Panc1 (cell line): ENCODE measurements around the gene SCG3. TPM values are rescaled to one million over a fixed set of nuclear protein-coding genes. Genes with fewer than 3 reads are reported as not detected.

ENCODE experiments used
- ATAC-seq: fragments of 200-7000 bp; cut with Tn5 transposase; 2 replicates; pipeline ENCODE4 v1.9.1; 2020; ENCODE audit warnings: mild to moderate bottlenecking, moderate library complexity
- BruUV-seq: library from RNA; stranded (reverse); fragments of 400-500 nt; replicated peaks from 2 replicates; lab custom pipeline; 2021; lab: Mats Ljungman, UMichigan
- CTCF ChIA-PET: fragments of 300-600 bp; sonication (Branson Sonifier 250); formaldehyde crosslinking; loops from one replicate; lab custom pipeline; 2022; ENCODE audit warnings: antibody characterized with exemption; lab: Charles Lee
- POLR2A ChIA-PET: fragments of 300-600 bp; sonication (Branson Sonifier 250); formaldehyde crosslinking; loops from one replicate; lab custom pipeline; 2022; ENCODE audit warnings: antibody characterized with exemption; lab: Charles Lee
- DNase-seq: peaks from one replicate; pipeline ENCODE4 v3.0.0-alpha.2; 2010; ENCODE audit warnings: low read depth, low spot score
- H3K27ac ChIP-seq: 2 replicates; pipeline ENCODE4 v1.5.1; 2011; ENCODE audit warnings: mild to moderate bottlenecking, low read length, inconsistent platforms
- H3K27me3 ChIP-seq: fragments of 200-500 bp; sonication (Bioruptor generic); 2 replicates; pipeline ENCODE4 v1.6.0; 2014; ENCODE audit warnings: low read length, inconsistent platforms; ENCODE audit not compliant: control insufficient read depth, insufficient read depth
- H3K36me3 ChIP-seq: fragments of 200-500 bp; sonication (Bioruptor generic); 2 replicates; pipeline ENCODE4 v1.5.1; 2014; ENCODE audit warnings: inconsistent platforms, mild to moderate bottlenecking, low read length, moderate library complexity; ENCODE audit not compliant: control insufficient read depth, insufficient read depth
- H3K4me1 ChIP-seq: 2 replicates; pipeline ENCODE4 v1.5.1; 2011; ENCODE audit warnings: inconsistent platforms, mild to moderate bottlenecking, low read length, moderate library complexity; ENCODE audit not compliant: control insufficient read depth, insufficient read depth
- H3K4me3 ChIP-seq, 2 experiments: 2 replicates each; pipeline ENCODE4 v1.5.1; 2011 to 2012; ENCODE audit warnings: low read depth in 2 of 2, low read length in 2 of 2, mild to moderate bottlenecking in 2 of 2, inconsistent platforms in 1 of 2, moderate library complexity in 1 of 2
- H3K9me3 ChIP-seq: fragments of 200-500 bp; sonication (Bioruptor generic); 2 replicates; pipeline ENCODE4 v1.5.1; 2014; ENCODE audit warnings: low read depth, mild to moderate bottlenecking, inconsistent platforms, low read length, moderate library complexity; ENCODE audit not compliant: control insufficient read depth, insufficient read depth
- CTCF ChIP-seq: fragments of 450-650 bp; IDR thresholded peaks from 2 replicates; pipeline ENCODE4 v1.5.1; 2017; ENCODE audit warnings: mild to moderate bottlenecking
- POLR2AphosphoS5 ChIP-seq: IDR thresholded peaks from 2 replicates; pipeline ENCODE4 v1.6.1; 2012; ENCODE audit warnings: mild to moderate bottlenecking, low read depth, low read length, moderate library complexity
- REST ChIP-seq, 2 experiments: IDR thresholded peaks; 2 replicates each; pipeline ENCODE4 v1.6.1; 2011 to 2012; ENCODE audit warnings: low read depth in 2 of 2, control low read depth in 1 of 2, low read length in 1 of 2, mild to moderate bottlenecking in 1 of 2, moderate library complexity in 1 of 2; ENCODE audit not compliant: insufficient read depth in 1 of 2
- SIN3A ChIP-seq: IDR thresholded peaks from 2 replicates; pipeline ENCODE4 v1.6.1; 2012; ENCODE audit warnings: low read depth, mild to moderate bottlenecking, low read length, moderate library complexity, borderline replicate concordance; ENCODE audit not compliant: insufficient read depth
- TCF7L2 ChIP-seq: IDR thresholded peaks from 2 replicates; pipeline ENCODE4 v1.6.1; 2011; ENCODE audit warnings: mild to moderate bottlenecking, low read depth, low read length, inconsistent platforms
- in situ Hi-C: cut with HindIII; loops from 2 replicates; pipeline ENCODE4 v1.10.0; 2016; ENCODE audit warnings: low sequenced_read_pairs, low pct_unique_long_range_greater_than_20kb
- intact Hi-C: fragments of 100-400 bp; cut with micrococcal nuclease; formaldehyde crosslinking; loops from one replicate; pipeline ENCODE4 v1.10.0; 2022; ENCODE audit not compliant: unreplicated experiment
- total RNA-seq: library from RNA; stranded (reverse); gene quantifications from one replicate; pipeline ENCODE4 v1.2.1, GENCODE V29; 2021; ENCODE audit not compliant: unreplicated experiment

Gene SCG3
- total RNA-seq, 1 experiment from 2014 or later: 0.62 TPM

- no TSS peak for BruUV-seq
- no peak for ATAC-seq
- in situ Hi-C loops (no loop called here), intact Hi-C loops (no loop called here)
- ChIA-PET CTCF (interaction anchor here (0.5 kb wide), 1 partner anchor 110 kb away, joined by 6 read pairs; no protein-coding TSS in a partner anchor), POLR2A (no interaction called here)
- no peaks in the 10 kb centered on the region for H3K9me3 ChIP-seq
- no peaks in the 10 kb centered on the region for H3K36me3 ChIP-seq
- no peak for DNase-seq
- no peaks in the 10 kb centered on the region for H3K4me1 ChIP-seq
- no peak for TF ChIP-seq SIN3A
- no peak for TF ChIP-seq CTCF
- TF ChIP-seq REST (IDR thresholded peaks at IDR 0.05; ENCODE audit: insufficient read depth in 1 of 2, low read depth in 2 of 2, low read length in 1 of 2): no peak
- TF ChIP-seq TCF7L2: no peak
- TF ChIP-seq POLR2AphosphoS5: no peak
- no peak overlapping the region for H3K4me3 ChIP-seq
- peaks cover 6% of the 10 kb centered on the region; the same call in 1 of the 2 replicates for H3K27me3 ChIP-seq
- H3K27ac ChIP-seq: no peak overlapping the region
Measured at GRCh38 chr15:51760805-51761204, 79.5 kb downstream of the SCG3 start.

- H3K4me3 ChIP-seq: no peak overlapping the region
- no peak overlapping the region for H3K27ac ChIP-seq
- TF ChIP-seq REST (IDR thresholded peaks at IDR 0.05; ENCODE audit: insufficient read depth in 1 of 2, low read depth in 2 of 2, low read length in 1 of 2) (no peak), SIN3A (no peak), TCF7L2 (no peak), CTCF (no peak), POLR2AphosphoS5 (no peak)
- intact Hi-C loops: no loop called here
- ATAC-seq (no peak), DNase-seq (no peak)
- no TSS peak for BruUV-seq
- H3K36me3 ChIP-seq: no peaks in the 10 kb centered on the region
- ChIA-PET CTCF (no interaction called here), POLR2A (no interaction called here)
- H3K4me1 ChIP-seq: no peaks in the 10 kb centered on the region
- in situ Hi-C loops: no loop called here
- H3K27me3 ChIP-seq: no peaks in the 10 kb centered on the region
- no peaks in the 10 kb centered on the region for H3K9me3 ChIP-seq
Measured at GRCh38 chr15:51765751-51766150, 84.4 kb downstream of the SCG3 start.
